ENCODE data around the gene ARAP3. TPM values are rescaled to one million over a fixed set of nuclear protein-coding genes. Genes with fewer than 3 reads are reported as not detected.
A peak's percentile ranks its signal among the peaks of the same experiment; 100 is the strongest.
"Not testable (repeated sequence)": the region's sequence is repeated elsewhere in the genome, so short reads cannot be mapped to it uniquely, and the experiment has no call there.

The ARAP3 gene
- total RNA-seq, 1 donor from 2014 or later, result 10.5 TPM

GRCh38 chr5:141628175-141628788 lies 53.7 kb downstream of the ARAP3 start:
- no peak for DNase-seq (ENCODE audit: low spot score)
- H3K9me3 Mint-ChIP-seq, result no peaks in the 10 kb centered on the region
- no peak overlapping the region for H3K27ac Mint-ChIP-seq
- H3K4me1 Mint-ChIP-seq (ENCODE audit: low read depth), result peaks cover 11% of the 10 kb centered on the region
- intact Hi-C loops (cut with micrococcal nuclease), result no loop called here
- H3K4me3 Mint-ChIP-seq (ENCODE audit: low read depth), result no peak overlapping the region
- peaks cover 75% of the 10 kb centered on the region for H3K36me3 Mint-ChIP-seq (ENCODE audit: low read depth)
- H3K27me3 Mint-ChIP-seq (ENCODE audit: low read depth), result no peaks in the 10 kb centered on the region

GRCh38 chr5:141623611-141624010 lies 58.4 kb downstream of the ARAP3 start:
- no peaks in the 10 kb centered on the region for H3K27me3 Mint-ChIP-seq (ENCODE audit: low read depth)
- intact Hi-C loops (cut with micrococcal nuclease), result loop anchor here (1.0 kb wide), 1 partner anchor 31 kb away; no protein-coding TSS in a partner anchor
- H3K36me3 Mint-ChIP-seq (ENCODE audit: low read depth), result peaks cover 72% of the 10 kb centered on the region
- no peak for DNase-seq (ENCODE audit: low spot score)
- peaks cover 26% of the 10 kb centered on the region for H3K4me1 Mint-ChIP-seq (ENCODE audit: low read depth)
- H3K4me3 Mint-ChIP-seq (ENCODE audit: low read depth), result peak overlapping the region; percentile 11
- H3K27ac Mint-ChIP-seq, result peak overlapping the region; percentile 84
- no peaks in the 10 kb centered on the region for H3K9me3 Mint-ChIP-seq

- Mint-ChIP-seq H3K27me3 (ENCODE audit: low read depth) (no peaks in the 10 kb centered on the region), H3K4me1 (ENCODE audit: low read depth) (peaks cover 26% of the 10 kb centered on the region), H3K9me3 (no peaks in the 10 kb centered on the region), H3K36me3 (ENCODE audit: low read depth) (peaks cover 70% of the 10 kb centered on the region), H3K27ac (peak overlapping the region; percentile 84), H3K4me3 (ENCODE audit: low read depth) (peak overlapping the region; percentile 11)
- intact Hi-C loops (cut with micrococcal nuclease), result loop anchor here (1.0 kb wide), 1 partner anchor 31 kb away; no protein-coding TSS in a partner anchor
- no peak for DNase-seq (ENCODE audit: low spot score)
Measured at GRCh38 chr5:141623186-141623585, 58.8 kb downstream of the ARAP3 start.

GRCh38 chr5:141618804-141619554 lies 63.1 kb downstream of the ARAP3 start, which contains the start of gene DIAPH1:
Gene DIAPH1, minus strand, starts transcription at chr5:141619000. Its CDS starts 86 bp downstream, at chr5:141618914.
- no peaks in the 10 kb centered on the region for H3K9me3 Mint-ChIP-seq
- H3K27ac Mint-ChIP-seq, result peak within 1 kb of the TSS; percentile 98
- DNase-seq (ENCODE audit: low spot score), result peak; percentile 95
- intact Hi-C loops (cut with micrococcal nuclease), result loop anchor here (1.0 to 5.0 kb wide), 4 partner anchors 14 to 37 kb away; partner anchors contain the start of genes HDAC3 and RELL2
- H3K4me1 Mint-ChIP-seq (ENCODE audit: low read depth), result peaks cover 49% of the 10 kb centered on the region
- H3K36me3 Mint-ChIP-seq (ENCODE audit: low read depth), result peaks cover 72% of the 10 kb centered on the region
- H3K27me3 Mint-ChIP-seq (ENCODE audit: low read depth), result no peaks in the 10 kb centered on the region
- H3K4me3 Mint-ChIP-seq (ENCODE audit: low read depth), result peak within 1 kb of the TSS; percentile 100

GRCh38 chr5:141618030-141618803 lies 63.8 kb downstream of the ARAP3 start:
- peak overlapping the region; percentile 98 for H3K27ac Mint-ChIP-seq
- peaks cover 67% of the 10 kb centered on the region for H3K36me3 Mint-ChIP-seq (ENCODE audit: low read depth)
- peak overlapping the region; percentile 100 for H3K4me3 Mint-ChIP-seq (ENCODE audit: low read depth)
- DNase-seq (ENCODE audit: low spot score), result peak; percentile 37
- no peaks in the 10 kb centered on the region for H3K27me3 Mint-ChIP-seq (ENCODE audit: low read depth)
- H3K9me3 Mint-ChIP-seq, result no peaks in the 10 kb centered on the region
- intact Hi-C loops (cut with micrococcal nuclease), result loop anchor here (1.0 to 5.0 kb wide), 2 partner anchors 18 to 36 kb away; partner anchors contain the start of genes HDAC3 and RELL2
- peaks cover 51% of the 10 kb centered on the region for H3K4me1 Mint-ChIP-seq (ENCODE audit: low read depth)

GRCh38 chr5:141617682-141618029 lies 64.4 kb downstream of the ARAP3 start:
- peaks cover 54% of the 10 kb centered on the region for H3K4me1 Mint-ChIP-seq (ENCODE audit: low read depth)
- peaks cover 66% of the 10 kb centered on the region for H3K36me3 Mint-ChIP-seq (ENCODE audit: low read depth)
- peak overlapping the region; percentile 100 for H3K4me3 Mint-ChIP-seq (ENCODE audit: low read depth)
- H3K27ac Mint-ChIP-seq, result peak overlapping the region; percentile 98
- no peaks in the 10 kb centered on the region for H3K27me3 Mint-ChIP-seq (ENCODE audit: low read depth)
- intact Hi-C loops (cut with micrococcal nuclease), result loop anchor here (1.0 to 5.0 kb wide), 2 partner anchors 19 to 35 kb away; partner anchors contain the start of genes HDAC3 and RELL2
- no peak for DNase-seq (ENCODE audit: low spot score)
- H3K9me3 Mint-ChIP-seq, result no peaks in the 10 kb centered on the region

- DNase-seq (ENCODE audit: low spot score), result no peak
- Mint-ChIP-seq H3K36me3 (ENCODE audit: low read depth) (peaks cover 66% of the 10 kb centered on the region), H3K4me3 (ENCODE audit: low read depth) (peak overlapping the region; percentile 100), H3K9me3 (no peaks in the 10 kb centered on the region), H3K27me3 (ENCODE audit: low read depth) (no peaks in the 10 kb centered on the region), H3K27ac (peak overlapping the region; percentile 98), H3K4me1 (ENCODE audit: low read depth) (peaks cover 58% of the 10 kb centered on the region)
- intact Hi-C loops (cut with micrococcal nuclease), result loop anchor here (5.0 kb wide), 1 partner anchor 35 kb away; no protein-coding TSS in a partner anchor
Measured at GRCh38 chr5:141617128-141617527, 64.9 kb downstream of the ARAP3 start.

- Mint-ChIP-seq H3K9me3 (no peaks in the 10 kb centered on the region), H3K36me3 (ENCODE audit: low read depth) (peaks cover 64% of the 10 kb centered on the region), H3K4me3 (ENCODE audit: low read depth) (peak overlapping the region; percentile 100), H3K27ac (peak overlapping the region; percentile 98), H3K27me3 (ENCODE audit: low read depth) (no peaks in the 10 kb centered on the region), H3K4me1 (ENCODE audit: low read depth) (peaks cover 59% of the 10 kb centered on the region)
- DNase-seq (ENCODE audit: low spot score), result no peak
- intact Hi-C loops (cut with micrococcal nuclease), result loop anchor here (5.0 kb wide), 1 partner anchor 34 kb away; no protein-coding TSS in a partner anchor
Measured at GRCh38 chr5:141615991-141616720, 65.9 kb downstream of the ARAP3 start.

GRCh38 chr5:141613344-141613743 lies 68.7 kb downstream of the ARAP3 start:
- intact Hi-C loops (cut with micrococcal nuclease), result no loop called here
- Mint-ChIP-seq H3K27ac (peak overlapping the region; percentile 92), H3K4me1 (ENCODE audit: low read depth) (peaks cover 66% of the 10 kb centered on the region), H3K4me3 (ENCODE audit: low read depth) (peak overlapping the region; percentile 75), H3K36me3 (ENCODE audit: low read depth) (peaks cover 73% of the 10 kb centered on the region), H3K9me3 (no peaks in the 10 kb centered on the region), H3K27me3 (ENCODE audit: low read depth) (no peaks in the 10 kb centered on the region)
- DNase-seq (ENCODE audit: low spot score), result no peak

GRCh38 chr5:141611289-141611688 lies 70.7 kb downstream of the ARAP3 start:
- no peaks in the 10 kb centered on the region for H3K27me3 Mint-ChIP-seq (ENCODE audit: low read depth)
- peaks cover 70% of the 10 kb centered on the region for H3K4me1 Mint-ChIP-seq (ENCODE audit: low read depth)
- H3K36me3 Mint-ChIP-seq (ENCODE audit: low read depth), result peaks cover 65% of the 10 kb centered on the region
- H3K9me3 Mint-ChIP-seq, result no peaks in the 10 kb centered on the region
- H3K27ac Mint-ChIP-seq, result peak overlapping the region; percentile 72
- no peak for DNase-seq (ENCODE audit: low spot score)
- intact Hi-C loops (cut with micrococcal nuclease), result no loop called here
- peak overlapping the region; percentile 44 for H3K4me3 Mint-ChIP-seq (ENCODE audit: low read depth)

GRCh38 chr5:141609921-141610320 lies 72.1 kb downstream of the ARAP3 start:
- H3K9me3 Mint-ChIP-seq; H3K4me3 Mint-ChIP-seq (ENCODE audit: low read depth); H3K27me3 Mint-ChIP-seq (ENCODE audit: low read depth); DNase-seq (ENCODE audit: low spot score); intact Hi-C loops (cut with micrococcal nuclease): not testable (repeated sequence)
- peak overlapping the region; percentile 40 for H3K27ac Mint-ChIP-seq
- H3K36me3 Mint-ChIP-seq (ENCODE audit: low read depth), result peaks cover 58% of the 10 kb centered on the region
- H3K4me1 Mint-ChIP-seq (ENCODE audit: low read depth), result peaks cover 73% of the 10 kb centered on the region

- Mint-ChIP-seq H3K4me3 (ENCODE audit: low read depth) (no peak overlapping the region), H3K36me3 (ENCODE audit: low read depth) (peaks cover 51% of the 10 kb centered on the region), H3K4me1 (ENCODE audit: low read depth) (peaks cover 74% of the 10 kb centered on the region), H3K27me3 (ENCODE audit: low read depth) (no peaks in the 10 kb centered on the region), H3K9me3 (no peaks in the 10 kb centered on the region), H3K27ac (no peak overlapping the region)
- intact Hi-C loops (cut with micrococcal nuclease), result no loop called here
- DNase-seq (ENCODE audit: low spot score), result no peak
Measured at GRCh38 chr5:141609044-141609443, 73.0 kb downstream of the ARAP3 start.

Measured in activated T-helper 2 cell treated with anti-CD3 and anti-CD28 coated beads, Interferon-gamma antibody, Interleukin-2, Interleukin-4, amounts not matched to agents 10 μg/mL and 5 μg/mL and 100 μg/mL, durations not matched to agents 14 hours and 24 hours and 36 hours (primary cell).